Measurements from ENCODE around the gene PIGT. TPM values are rescaled to one million over a fixed set of nuclear protein-coding genes. Genes with fewer than 3 reads are reported as not detected.

Gene PIGT
- total RNA-seq, 6 donors from 2014 or later: 49.9 to 86.3 (median 63.0) TPM

GRCh38 chr20:45426320-45427016, 10.5 kb downstream of the PIGT start:
- peaks cover 19 to 53% (median 42%) of the 10 kb centered on the region in 4 donors for H3K36me3 ChIP-seq
- peak in 1 of 2 donors; percentile 36 for ATAC-seq (ENCODE audit: low FRiP score in 2 of 2)
- 86 to 94% methylated on average over 5 of the region's 5 CpGs for WGBS, 2 donors

GRCh38 chr20:45427236-45428149, 11.6 kb downstream of the PIGT start:
- 76 to 79% methylated on average over 14 of the region's 14 CpGs for WGBS, 2 donors
- Histone ChIP-seq H3K4me3 (no peak overlapping the region), H3K36me3 (peaks cover 16 to 43% (median 33%) of the 10 kb centered on the region in 4 donors), H3K27ac (no peak overlapping the region), H3K4me1 (no peaks in the 10 kb centered on the region), H3K9me3 (no peaks in the 10 kb centered on the region), H3K27me3 (no peaks in the 10 kb centered on the region)
- DNase-seq (no peak), ATAC-seq (ENCODE audit: low FRiP score in 2 of 2) (peak; percentile 32 to 39)
- TF ChIP-seq EP300 (IDR thresholded peaks at IDR 0.05) (no peak), CTCF (IDR thresholded peaks at IDR 0.05) (no peak), POLR2AphosphoS5 (IDR thresholded peaks at IDR 0.05) (no peak), POLR2A (IDR thresholded peaks at IDR 0.05) (no peak)

More at GRCh38 chr20:45426320-45427016, 10.5 kb downstream of the PIGT start:
- H3K4me1 ChIP-seq: no peaks in the 10 kb centered on the region
- H3K9me3 ChIP-seq: no peaks in the 10 kb centered on the region
- no peak overlapping the region for H3K4me3 ChIP-seq
- TF ChIP-seq CTCF (IDR thresholded peaks at IDR 0.05) (no peak), POLR2A (IDR thresholded peaks at IDR 0.05) (no peak), POLR2AphosphoS5 (IDR thresholded peaks at IDR 0.05) (no peak), EP300 (IDR thresholded peaks at IDR 0.05) (no peak)
- H3K27me3 ChIP-seq: no peaks in the 10 kb centered on the region
- H3K27ac ChIP-seq: no peak overlapping the region
- DNase-seq: no peak

- H3K4me1 ChIP-seq: no peaks in the 10 kb centered on the region
- TF ChIP-seq CTCF (IDR thresholded peaks at IDR 0.05) (no peak), EP300 (IDR thresholded peaks at IDR 0.05) (no peak), POLR2A (IDR thresholded peaks at IDR 0.05) (no peak), POLR2AphosphoS5 (IDR thresholded peaks at IDR 0.05) (no peak)
- H3K9me3 ChIP-seq: no peaks in the 10 kb centered on the region
- peaks cover 11 to 23% (median 19%) of the 10 kb centered on the region in 4 donors for H3K36me3 ChIP-seq
- no peak for ATAC-seq (ENCODE audit: low FRiP score in 2 of 2)
- H3K4me3 ChIP-seq: no peak overlapping the region
- no peaks in the 10 kb centered on the region for H3K27me3 ChIP-seq
- DNase-seq: no peak
- no peak overlapping the region for H3K27ac ChIP-seq
- WGBS, 2 donors: 84 to 88% methylated on average over 2 of the region's 2 CpGs
These were observed 13.7 kb downstream of the PIGT start for GRCh38 chr20:45429618-45430017.

DNA sequence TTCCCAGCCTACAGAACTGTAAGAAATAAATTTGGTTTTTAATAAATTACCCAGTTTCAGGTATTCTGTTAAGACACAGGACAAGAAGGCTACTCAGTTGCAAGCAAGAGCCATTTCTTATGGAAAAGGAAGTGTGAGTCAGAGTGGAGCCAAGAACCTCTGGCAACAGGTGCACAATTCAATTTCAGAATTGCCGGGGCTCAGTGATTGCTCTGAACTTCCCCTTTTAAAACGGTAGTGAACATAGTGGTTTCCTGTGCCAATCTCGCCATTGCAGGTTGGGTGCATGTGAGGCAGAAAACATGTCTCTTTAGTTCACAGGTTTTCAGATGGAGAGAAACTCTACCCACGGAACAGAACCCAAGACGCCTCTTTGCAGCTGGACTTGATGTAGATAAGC, 16.4 kb downstream of the PIGT start:
- TF ChIP-seq POLR2A (IDR thresholded peaks at IDR 0.05) (no peak), CTCF (IDR thresholded peaks at IDR 0.05) (no peak), POLR2AphosphoS5 (IDR thresholded peaks at IDR 0.05) (no peak), EP300 (IDR thresholded peaks at IDR 0.05) (no peak)
- DNase-seq (no peak), ATAC-seq (ENCODE audit: low FRiP score in 2 of 2) (no peak)
- Histone ChIP-seq H3K4me3 (no peak overlapping the region), H3K27me3 (no peaks in the 10 kb centered on the region), H3K4me1 (peaks cover 0 to 12% (median 3%) of the 10 kb centered on the region in 4 donors), H3K9me3 (no peaks in the 10 kb centered on the region), H3K36me3 (peaks cover 0 to 2% (median 0%) of the 10 kb centered on the region in 4 donors), H3K27ac (no peak overlapping the region)
- 52 to 57% methylated on average over 5 of the region's 5 CpGs for WGBS, 2 donors
